Measurements from ENCODE around the gene COG3. TPM values are rescaled to one million over a fixed set of nuclear protein-coding genes. Genes with fewer than 3 reads are reported as not detected.

The COG3 gene
- total and polyA plus RNA-seq, 10 of the 15 experiments (the other 5 are each of a cell fraction or from before 2014, with no cell fraction given) = 6.1 to 35.1 (median 22.6) TPM

DNA sequence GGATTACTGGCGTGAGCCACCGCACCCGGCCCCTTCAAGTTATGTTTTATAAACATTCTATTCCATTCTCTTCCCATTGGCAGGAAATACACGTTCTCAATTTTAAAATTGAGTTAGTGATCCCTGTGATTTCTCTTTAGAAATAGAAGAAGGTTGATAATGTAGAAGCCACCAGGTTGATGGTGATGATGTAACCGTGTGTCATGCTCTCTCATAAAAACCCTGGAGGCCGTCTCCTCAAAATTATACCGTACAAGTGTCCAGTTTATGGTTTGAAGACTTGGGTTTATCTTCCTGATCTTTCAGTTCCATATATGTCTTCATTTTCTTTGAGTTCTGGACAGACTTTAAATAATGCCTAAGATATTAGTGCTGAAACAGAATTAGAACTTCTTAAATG, 32.2 kb downstream of the COG3 start (continued):
- TF ChIP-seq EZH2 (IDR thresholded peaks at IDR 0.05; ENCODE audit: borderline replicate concordance, control insufficient read depth, low read depth, low read length) = no peak
- no peak for TF ChIP-seq SUPT20H (IDR thresholded peaks at IDR 0.05; ENCODE audit: borderline replicate concordance, control insufficient read depth, low read depth, low read length)
- TF ChIP-seq EP300 (IDR thresholded peaks at IDR 0.05; ENCODE audit: borderline replicate concordance in 1 of 2, control insufficient read depth in 1 of 2, low read depth in 2 of 2, low read length in 2 of 2) = no peak

DNA sequence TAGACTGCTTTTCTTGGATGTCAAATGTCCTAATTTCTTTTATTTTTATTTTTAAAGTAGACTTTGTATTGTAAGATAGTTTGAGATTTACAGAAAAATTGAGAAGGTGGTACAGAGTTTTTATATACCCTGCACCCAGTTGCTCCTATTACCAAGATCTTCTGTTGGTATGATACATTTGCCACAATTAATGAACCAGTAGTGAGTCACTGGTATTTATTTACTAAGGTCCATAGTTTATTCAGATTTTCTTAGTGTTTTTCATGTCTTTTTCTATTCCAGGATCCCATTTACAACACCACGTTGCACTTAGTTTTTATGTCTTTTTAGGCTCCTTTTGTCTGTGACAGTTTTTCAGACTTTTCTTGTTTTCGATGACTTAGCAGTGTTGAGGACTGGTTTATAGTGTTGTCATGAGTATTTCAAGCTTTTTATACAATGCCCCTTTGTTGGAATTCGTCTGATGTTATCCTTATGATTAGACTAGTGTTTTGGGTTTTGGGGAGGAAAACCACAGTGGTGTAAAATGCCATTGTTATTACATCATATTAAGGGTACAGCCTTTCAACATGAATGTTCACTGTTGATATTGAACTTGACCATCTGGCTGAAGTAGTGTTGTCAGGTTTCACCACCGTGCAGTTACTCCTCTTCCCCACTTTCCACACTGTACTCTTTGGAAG, 35.9 kb downstream of the COG3 start:
- no peak for TF ChIP-seq CHD4 (IDR thresholded peaks at IDR 0.05)
- TF ChIP-seq ZNF207 (IDR thresholded peaks at IDR 0.05; ENCODE audit: borderline replicate concordance) = no peak
- no peak for TF ChIP-seq RBBP5 (conservative IDR thresholded peaks at IDR 0.05)
- no peak for TF ChIP-seq ZSCAN29 (IDR thresholded peaks at IDR 0.05)
- TF ChIP-seq TCF3 (IDR thresholded peaks at IDR 0.05; ENCODE audit: borderline replicate concordance, insufficient read depth, low read depth, low read length) = no peak
- TF ChIP-seq CREB1 (IDR thresholded peaks at IDR 0.05; ENCODE audit: low read depth) = no peak
- TF ChIP-seq RELB (IDR thresholded peaks at IDR 0.05; ENCODE audit: low read depth) = no peak
- TF ChIP-seq, protein P1, sequence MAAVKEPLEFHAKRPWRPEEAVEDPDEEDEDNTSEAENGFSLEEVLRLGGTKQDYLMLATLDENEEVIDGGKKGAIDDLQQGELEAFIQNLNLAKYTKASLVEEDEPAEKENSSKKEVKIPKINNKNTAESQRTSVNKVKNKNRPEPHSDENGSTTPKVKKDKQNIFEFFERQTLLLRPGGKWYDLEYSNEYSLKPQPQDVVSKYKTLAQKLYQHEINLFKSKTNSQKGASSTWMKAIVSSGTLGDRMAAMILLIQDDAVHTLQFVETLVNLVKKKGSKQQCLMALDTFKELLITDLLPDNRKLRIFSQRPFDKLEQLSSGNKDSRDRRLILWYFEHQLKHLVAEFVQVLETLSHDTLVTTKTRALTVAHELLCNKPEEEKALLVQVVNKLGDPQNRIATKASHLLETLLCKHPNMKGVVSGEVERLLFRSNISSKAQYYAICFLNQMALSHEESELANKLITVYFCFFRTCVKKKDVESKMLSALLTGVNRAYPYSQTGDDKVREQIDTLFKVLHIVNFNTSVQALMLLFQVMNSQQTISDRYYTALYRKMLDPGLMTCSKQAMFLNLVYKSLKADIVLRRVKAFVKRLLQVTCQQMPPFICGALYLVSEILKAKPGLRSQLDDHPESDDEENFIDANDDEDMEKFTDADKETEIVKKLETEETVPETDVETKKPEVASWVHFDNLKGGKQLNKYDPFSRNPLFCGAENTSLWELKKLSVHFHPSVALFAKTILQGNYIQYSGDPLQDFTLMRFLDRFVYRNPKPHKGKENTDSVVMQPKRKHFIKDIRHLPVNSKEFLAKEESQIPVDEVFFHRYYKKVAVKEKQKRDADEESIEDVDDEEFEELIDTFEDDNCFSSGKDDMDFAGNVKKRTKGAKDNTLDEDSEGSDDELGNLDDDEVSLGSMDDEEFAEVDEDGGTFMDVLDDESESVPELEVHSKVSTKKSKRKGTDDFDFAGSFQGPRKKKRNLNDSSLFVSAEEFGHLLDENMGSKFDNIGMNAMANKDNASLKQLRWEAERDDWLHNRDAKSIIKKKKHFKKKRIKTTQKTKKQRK (IDR thresholded peaks at IDR 0.05; ENCODE audit: low read depth, low read length) = no peak
- no peak for TF ChIP-seq CBFB (IDR thresholded peaks at IDR 0.05; ENCODE audit: low read depth)
- TF ChIP-seq DPF2 (IDR thresholded peaks at IDR 0.05) = no peak
- no peak for TF ChIP-seq ZNF622 (IDR thresholded peaks at IDR 0.05)
- TF ChIP-seq, protein P2, sequence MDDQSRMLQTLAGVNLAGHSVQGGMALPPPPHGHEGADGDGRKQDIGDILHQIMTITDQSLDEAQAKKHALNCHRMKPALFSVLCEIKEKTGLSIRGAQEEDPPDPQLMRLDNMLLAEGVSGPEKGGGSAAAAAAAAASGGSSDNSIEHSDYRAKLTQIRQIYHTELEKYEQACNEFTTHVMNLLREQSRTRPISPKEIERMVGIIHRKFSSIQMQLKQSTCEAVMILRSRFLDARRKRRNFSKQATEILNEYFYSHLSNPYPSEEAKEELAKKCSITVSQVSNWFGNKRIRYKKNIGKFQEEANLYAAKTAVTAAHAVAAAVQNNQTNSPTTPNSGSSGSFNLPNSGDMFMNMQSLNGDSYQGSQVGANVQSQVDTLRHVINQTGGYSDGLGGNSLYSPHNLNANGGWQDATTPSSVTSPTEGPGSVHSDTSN (IDR thresholded peaks at IDR 0.05; ENCODE audit: insufficient replicate concordance, low read depth, low read length) = no peak
- Histone ChIP-seq H3K79me2 (ENCODE audit: control insufficient read depth, insufficient read depth, low read length) (no peaks in the 10 kb centered on the region), H3K27ac (ENCODE audit: control insufficient read depth, insufficient read depth) (no peak overlapping the region), H2AFZ (ENCODE audit: control insufficient read depth, low read depth, low read length) (no peak overlapping the region), H3K9me3 (replicated peaks; ENCODE audit: control insufficient read depth, insufficient read depth, low read length) (no peaks in the 10 kb centered on the region), H3K27me3 (replicated peaks in 1 of 2; ENCODE audit: control insufficient read depth in 2 of 2, insufficient read depth in 2 of 2, low read length in 1 of 2) (no peaks in the 10 kb centered on the region), H3K4me3 (no peak overlapping the region), H3K4me1 (ENCODE audit: control insufficient read depth, insufficient read depth, low read length) (no peaks in the 10 kb centered on the region), H3K4me2 (ENCODE audit: control insufficient read depth, insufficient read depth) (no peak overlapping the region), H3K36me3 (ENCODE audit: control insufficient read depth in 2 of 2, insufficient read depth in 2 of 2, low read length in 1 of 2) (peaks cover 7 to 19% of the 10 kb centered on the region in 2 experiments), H3K9ac (ENCODE audit: control insufficient read depth, insufficient read depth, low read length) (no peak overlapping the region), H4K20me1 (ENCODE audit: control insufficient read depth, insufficient read depth) (no peaks in the 10 kb centered on the region)
- in situ Hi-C loops (cut with MboI) (no loop called here), intact Hi-C loops (cut with micrococcal nuclease; ENCODE audit: unreplicated experiment) (no loop called here)
- FAIRE-seq (peak; percentile 7), ATAC-seq (no peak), DNase-seq (ENCODE audit: low read depth, low spot score) (no peak)
- 87% methylated on average over 4 of the region's 4 CpGs for WGBS (ENCODE audit: insufficient coverage, insufficient replicate concordance, low lambda C conversion rate, missing lambda C conversion rate)
- RAD21 ChIA-PET (ENCODE audit: unreplicated experiment) = no interaction called here
- POLR2A ChIA-PET = no interaction called here
- SMC1A ChIA-PET (ENCODE audit: uncharacterized antibody, unreplicated experiment) = no interaction called here
- no TSS peak for BruUV-seq (replicated peaks)
- CTCF ChIA-PET = interaction anchor here (0.9 to 1.1 kb wide), 2 partner anchors 9 to 129 kb away, joined by 3 to 5 read pairs; no protein-coding TSS in a partner anchor
